NCI-H82 (cell line): ENCODE measurements around the gene NECAB2.

Experiments used
- DNase-seq: peaks from one replicate; lab custom pipeline; 2025; lab: John Stamatoyannopoulos, UW

NECAB2 gene

DNA sequence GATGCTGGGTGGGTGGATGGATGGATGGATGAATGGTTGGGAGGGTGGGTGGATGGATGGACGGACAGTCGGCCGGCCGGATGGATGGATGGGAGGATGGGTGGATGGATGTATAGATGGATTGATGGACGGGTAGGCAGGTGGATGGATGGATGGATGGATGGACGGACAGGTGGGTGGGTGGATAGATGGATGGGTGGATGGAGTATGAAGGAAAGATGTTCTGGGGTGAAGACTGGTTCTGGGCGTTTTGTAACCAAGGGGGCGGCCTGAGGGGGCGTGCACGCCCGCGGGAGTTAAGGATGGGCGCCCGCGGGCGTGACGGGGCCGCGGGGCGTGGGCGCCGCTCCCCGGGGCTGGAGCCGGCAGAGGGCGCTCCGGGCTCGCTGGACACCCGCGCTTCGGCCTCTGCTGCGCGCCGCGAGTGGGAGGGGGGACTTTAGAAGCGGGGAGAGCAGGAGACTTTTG, at the start of gene NECAB2:
Gene NECAB2, plus strand, starts transcription at position 407 of the 468 bp plus-strand sequence. CDS start 405 bp downstream, outside the sequence.
- peak; percentile 56 for DNase-seq

DNA sequence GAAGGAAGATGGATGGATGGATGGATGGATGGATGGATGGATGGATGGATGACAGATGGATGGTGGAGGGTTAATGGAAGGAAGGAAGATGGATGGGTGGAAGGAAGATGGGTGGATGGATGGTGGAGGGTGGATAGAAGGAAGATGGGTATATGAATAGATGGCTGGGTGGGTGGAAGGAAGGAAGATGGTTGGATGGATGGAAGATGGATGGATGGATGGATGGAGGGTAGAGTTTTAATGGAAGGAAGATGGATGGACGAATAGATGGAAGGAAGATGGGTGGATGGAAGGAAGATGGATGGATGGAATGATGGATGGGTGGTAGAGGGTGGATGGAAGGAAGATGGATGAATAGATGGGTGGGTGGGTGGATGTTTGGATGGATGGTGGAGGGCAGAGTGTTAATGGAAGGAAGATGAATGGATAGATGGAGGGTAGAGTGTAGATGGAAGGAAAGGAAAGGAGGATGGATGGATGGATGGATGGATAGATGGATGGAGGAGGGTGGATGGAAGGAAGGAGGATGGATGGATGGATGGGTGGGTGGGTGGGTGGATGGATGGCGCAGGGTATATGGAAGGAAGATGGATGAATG, 47.1 kb upstream of the NECAB2 start:
- DNase-seq = no peak

DNA sequence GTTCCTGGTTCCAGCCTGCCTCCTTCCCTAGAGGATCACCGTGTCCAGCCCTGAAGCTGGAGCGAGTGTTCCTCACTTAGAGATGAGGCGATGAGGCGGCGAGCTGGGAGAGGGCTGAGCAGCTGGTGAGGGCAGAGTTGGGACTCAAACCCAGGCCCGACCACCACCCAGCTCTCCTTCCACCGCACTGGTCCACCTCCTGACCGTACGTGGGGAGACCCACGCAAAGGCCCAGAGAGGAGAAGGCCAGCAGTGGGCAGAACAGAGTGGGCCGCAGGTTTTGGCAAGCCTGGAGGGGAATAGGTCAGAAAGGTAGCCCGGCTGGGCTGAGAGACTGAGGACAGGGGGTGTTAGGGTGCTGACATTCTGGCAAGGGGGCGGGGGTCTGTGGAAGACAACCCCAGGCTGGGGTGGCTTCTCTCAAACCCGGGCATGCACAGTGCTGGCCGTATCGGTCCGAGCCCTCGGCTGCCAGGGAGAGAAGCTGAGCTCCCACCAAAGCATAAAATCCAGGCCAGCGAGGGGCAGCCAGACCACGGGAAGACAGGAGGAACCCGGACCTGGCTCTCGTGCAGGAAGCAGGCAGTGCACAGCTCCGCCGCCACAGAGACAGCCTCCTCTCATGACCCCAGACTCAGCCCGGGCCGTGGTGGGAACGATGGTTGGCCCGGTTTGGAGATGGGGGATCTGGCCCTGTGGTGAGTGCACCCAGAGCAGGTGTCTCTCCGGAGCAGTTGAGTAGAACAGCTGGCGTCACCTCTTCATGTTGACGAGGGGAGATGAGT, 44.3 kb upstream of the NECAB2 start:
- peak; percentile 8 for DNase-seq

GRCh38 chr16:83924686-83925085, 43.4 kb upstream of the NECAB2 start:
- no peak for DNase-seq

- DNase-seq = no peak
These were observed 42.7 kb upstream of the NECAB2 start for GRCh38 chr16:83925095-83925905.

- no peak for DNase-seq
These were observed 41.9 kb upstream of the NECAB2 start for GRCh38 chr16:83925957-83926725.

DNA sequence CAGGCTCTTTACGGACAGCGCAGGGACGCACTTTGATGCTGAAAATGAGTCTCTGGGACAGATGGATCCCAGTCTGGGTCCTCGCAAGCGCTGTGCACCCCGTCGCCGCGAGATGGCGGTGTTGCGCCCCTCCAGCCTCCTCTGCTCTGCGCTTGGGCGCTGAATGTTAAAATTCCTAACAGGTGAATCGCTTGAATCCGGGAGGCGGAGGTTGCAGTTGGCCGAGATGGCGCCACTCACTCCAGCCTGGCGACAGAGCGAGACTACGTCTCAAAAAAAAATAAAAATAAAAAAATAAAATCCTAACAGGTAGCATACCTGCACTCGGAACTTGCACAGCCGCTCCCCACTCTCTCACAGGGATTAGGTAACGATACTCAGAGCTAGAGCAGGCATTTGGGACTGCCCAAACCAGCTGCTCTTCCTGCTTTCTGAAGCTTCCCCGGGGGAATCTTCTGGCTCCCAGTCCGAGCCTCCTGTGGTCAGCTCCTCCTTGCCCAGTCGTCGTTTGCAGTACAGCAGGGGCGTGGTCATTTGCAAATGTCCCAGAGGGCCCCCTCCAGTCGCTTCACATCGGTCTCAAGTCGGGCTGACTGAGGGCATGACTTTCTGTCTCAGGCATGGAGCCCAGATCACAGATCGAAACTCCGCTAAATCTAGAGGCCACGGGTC, 41.2 kb upstream of the NECAB2 start:
- DNase-seq = peak; percentile 78

DNA sequence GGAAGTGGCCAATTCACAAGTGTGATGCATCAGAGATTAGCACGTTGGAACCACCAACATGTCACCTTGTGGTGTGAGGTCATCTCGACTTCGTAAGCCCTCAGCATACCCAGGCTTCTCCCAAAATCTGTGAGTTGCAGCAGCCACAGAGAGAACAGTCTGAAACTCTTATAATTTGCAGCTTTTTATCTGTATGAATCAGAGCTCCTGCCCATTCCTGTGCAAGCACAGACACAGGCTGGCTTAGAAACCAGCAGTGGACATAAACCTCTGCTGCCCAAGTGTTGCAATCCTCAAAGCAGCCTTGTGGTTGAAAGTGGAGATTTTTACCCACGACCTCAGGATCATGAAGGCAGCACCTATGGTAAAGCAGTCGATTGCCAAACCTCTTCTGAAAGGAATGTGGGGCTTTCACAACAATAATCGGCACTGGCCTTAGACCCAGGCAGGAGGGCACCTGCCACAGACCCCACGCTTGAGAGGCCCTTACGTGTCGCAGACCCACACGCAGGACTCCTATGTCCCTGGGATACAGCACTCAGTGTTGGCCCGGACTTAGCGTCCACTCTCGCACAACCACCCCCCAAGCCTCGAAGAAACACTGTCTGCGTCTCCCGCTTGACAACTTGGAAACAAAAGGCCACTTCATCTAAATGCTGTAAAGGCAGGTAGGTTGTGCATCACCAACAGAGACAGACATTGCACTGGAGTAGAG, 39.5 kb upstream of the NECAB2 start:
- DNase-seq = no peak

- DNase-seq = no peak
These were observed 38.1 kb upstream of the NECAB2 start for GRCh38 chr16:83929811-83930555.

DNA sequence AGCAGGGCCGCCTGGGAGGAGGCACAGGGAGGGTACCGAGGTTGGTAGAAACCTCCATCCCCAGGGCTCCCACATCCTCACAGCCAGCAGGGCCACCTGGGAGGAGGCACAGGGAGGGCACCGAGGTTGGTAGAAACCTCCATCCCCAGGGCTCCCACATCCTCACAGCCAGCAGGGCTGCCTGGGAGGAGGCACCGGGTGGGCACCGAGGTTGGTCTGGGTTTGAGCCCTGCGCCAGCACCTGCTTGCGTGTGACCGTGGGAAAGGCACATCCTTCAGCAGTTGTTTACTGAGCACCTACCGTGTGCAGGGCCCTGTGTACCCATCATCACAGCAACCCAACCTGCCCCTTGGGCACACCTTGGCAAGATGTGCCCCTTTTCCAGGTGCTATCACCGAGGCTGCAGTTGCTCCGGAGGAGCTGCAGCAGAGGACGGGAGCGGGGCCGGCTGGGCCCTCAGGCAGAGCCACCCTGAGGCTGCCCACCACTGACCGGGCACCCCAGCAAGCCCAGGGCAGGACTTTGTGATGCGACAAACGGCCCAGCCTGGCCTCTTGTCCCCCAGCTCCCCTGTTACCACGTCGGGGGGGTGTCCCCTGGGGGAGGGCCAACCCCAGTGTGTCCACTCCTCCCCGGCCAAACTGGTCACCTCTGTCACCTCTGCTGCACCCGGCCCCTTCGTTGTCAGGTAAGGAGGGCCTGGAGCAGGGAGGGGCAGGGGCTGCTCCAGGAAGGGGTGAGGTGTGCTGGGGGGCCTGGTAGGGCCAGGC, 37.1 kb upstream of the NECAB2 start:
- DNase-seq = no peak

- DNase-seq = no peak
These were observed 36.5 kb upstream of the NECAB2 start for GRCh38 chr16:83931556-83931955.

DNA sequence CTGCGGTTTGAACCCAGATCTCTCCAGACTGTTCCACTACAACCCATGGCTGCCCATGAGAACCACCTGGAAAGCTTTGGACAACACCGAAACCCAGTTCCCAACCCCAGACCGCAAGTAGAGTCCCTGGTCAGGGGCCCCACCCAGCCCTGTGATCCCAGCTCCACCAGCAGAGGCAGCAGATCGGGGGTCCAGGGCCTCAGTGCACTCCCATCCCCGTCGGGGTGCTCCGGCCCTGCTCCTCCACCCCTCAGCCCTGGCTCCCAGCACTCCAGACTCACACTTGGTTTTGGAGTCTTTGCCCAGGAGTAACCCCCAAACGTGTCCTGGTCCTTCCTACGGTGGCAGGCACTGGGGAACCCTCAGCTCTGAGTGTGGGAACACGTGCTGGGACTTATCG, 35.7 kb upstream of the NECAB2 start:
- no peak for DNase-seq

DNA sequence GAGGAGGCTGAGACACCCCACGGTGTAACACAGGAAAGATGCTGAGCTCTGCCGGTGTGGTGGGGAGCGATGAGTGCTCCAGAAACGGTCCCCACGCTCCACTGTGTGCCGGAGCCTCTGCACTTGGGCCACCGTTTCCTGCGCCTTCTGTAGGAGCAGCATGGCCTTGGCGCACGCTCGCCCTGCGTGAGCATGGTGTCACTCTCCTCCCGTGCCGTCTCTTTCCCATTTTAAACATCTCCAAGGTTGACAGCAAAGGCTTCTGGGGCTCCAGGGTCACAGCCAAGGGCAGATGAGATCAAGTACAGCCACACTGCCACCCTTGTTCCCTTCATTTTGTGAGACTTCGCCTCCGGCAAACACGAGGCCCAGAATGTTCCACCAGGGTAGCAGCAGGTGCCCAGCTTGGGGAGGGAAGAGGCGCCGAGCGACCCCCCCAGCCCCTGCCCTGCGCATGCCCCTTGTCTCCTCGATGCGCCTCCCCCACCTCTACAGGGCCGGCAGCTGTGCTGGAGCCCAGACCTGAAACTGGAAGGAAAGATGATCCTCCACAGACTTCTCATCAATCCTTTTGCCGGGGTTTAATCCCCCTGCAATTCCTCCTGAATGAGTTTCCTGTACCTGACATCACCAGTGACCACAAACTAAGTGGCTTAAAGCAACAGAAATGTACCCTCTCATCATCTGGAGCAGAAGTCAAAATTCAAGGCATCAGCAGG, 34.9 kb upstream of the NECAB2 start:
- peak; percentile 91 for DNase-seq

DNA sequence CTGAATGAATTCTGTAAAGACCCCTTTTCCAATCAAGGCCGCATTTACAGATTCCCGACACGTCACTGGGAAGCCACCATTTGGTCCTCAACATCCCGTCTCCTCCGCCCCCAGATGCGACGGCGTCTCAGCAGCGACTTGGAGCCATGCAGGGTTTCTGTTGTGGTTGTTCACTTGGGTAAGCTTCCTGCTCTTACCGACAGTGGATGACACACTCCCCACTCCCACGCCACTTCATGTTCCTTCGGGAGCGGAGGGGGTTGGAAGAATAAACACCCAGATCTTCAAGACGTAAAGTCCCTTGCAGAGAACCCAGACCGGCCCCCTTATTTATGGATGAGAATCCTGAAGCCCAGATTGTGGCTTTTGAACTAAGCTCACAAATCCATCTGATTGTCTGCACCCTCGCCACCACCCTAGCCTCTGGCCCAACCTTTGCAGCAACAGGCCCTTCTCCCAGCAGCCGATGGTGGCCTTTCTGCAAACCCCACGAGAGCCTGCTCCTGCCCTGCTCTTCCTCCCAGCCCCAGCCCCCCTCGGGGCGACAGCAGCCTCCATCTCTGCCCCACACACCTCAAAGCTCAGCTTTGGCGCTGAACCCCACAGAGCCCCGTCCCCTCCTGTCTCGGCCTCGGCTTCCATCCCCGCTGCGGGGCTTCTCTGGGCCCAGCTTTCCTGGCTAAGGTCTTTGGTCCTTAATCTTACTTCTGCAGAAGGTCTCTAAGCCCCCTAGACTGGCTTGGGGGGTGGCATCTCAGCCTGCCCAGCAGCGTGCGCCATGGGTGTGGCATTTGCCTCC, 34.0 kb upstream of the NECAB2 start:
- no peak for DNase-seq

GRCh38 chr16:83934684-83934977, 33.4 kb upstream of the NECAB2 start:
- DNase-seq = no peak

DNA sequence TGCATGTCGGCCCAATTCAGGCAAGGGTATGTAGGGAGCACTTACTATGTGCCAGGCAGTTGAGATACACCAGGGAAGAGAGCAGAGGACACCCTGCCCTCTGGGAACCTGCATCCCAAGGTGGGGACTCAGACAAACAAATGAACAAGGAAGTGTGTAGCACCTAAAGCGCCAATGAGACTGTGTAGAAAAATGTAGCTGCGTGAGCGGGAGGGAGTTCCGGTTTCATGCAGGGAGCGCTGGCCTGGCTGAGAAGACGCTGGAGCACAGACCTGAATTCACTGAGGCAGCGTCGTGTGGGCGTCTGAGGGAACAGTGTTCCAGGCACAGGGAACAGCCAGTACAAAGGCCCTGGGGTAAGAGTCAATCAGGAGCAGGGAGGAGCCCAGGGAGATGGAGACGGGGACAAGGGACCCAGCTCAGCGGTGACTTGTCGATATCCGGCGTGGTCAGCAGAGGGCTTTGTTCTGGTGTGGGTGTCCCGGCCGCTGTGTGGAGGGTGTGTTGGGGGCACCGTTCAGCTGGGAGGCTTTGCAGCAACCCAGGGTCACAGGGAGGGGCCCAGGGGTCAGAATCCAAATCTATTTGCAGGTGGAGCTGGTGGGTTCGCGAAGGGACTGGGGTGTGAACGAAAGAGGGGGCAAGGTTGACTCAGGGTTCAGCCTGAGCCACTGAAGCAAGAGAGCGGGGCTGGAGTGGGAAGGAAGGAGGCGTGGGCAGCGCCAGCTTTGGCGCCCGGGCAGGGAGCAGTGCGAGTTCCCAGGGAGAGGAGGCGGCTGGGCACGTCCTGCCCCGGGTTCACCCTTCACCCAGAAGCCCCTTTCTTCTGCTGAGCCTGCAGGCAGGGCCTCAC, 32.8 kb upstream of the NECAB2 start:
- DNase-seq = no peak

- DNase-seq = no peak
These were observed 32.2 kb upstream of the NECAB2 start for GRCh38 chr16:83935858-83936255.
